Neural cell (in vitro differentiated cells): ENCODE data around the gene GALE.

Experiments
- EP300 ChIP-seq: fragments of 450-650 bp; conservative IDR thresholded peaks from 2 replicates; pipeline ENCODE4 v1.6.1; 2014; ENCODE audit warnings: antibody characterized with exemption, mild to moderate bottlenecking, moderate library complexity; ENCODE audit not compliant: poor library complexity, severe bottlenecking
- EZH2 ChIP-seq: fragments of 200-600, 300-800 bp; shearing (Covaris generic), sonication (generic); IDR thresholded peaks from 2 replicates; pipeline ENCODE4 v1.6.1; 2014; ENCODE audit warnings: antibody characterized with exemption, low read length, borderline replicate concordance, mild to moderate bottlenecking; ENCODE audit not compliant: insufficient read depth, poor library complexity, severe bottlenecking
- POLR2AphosphoS5 ChIP-seq: IDR thresholded peaks from 2 replicates; pipeline ENCODE4 v1.6.1; 2012
- RAD21 ChIP-seq: fragments of 450-650 bp; conservative IDR thresholded peaks from 2 replicates; pipeline ENCODE4 v1.6.1; 2014; ENCODE audit warnings: antibody characterized with exemption, mild to moderate bottlenecking, moderate library complexity
- SMC3 ChIP-seq: fragments of 450-650 bp; conservative IDR thresholded peaks from 2 replicates; pipeline ENCODE4 v1.6.1; 2014; ENCODE audit warnings: antibody characterized with exemption, mild to moderate bottlenecking, moderate library complexity; ENCODE audit not compliant: poor library complexity
- TAF1 ChIP-seq: IDR thresholded peaks from 2 replicates; pipeline ENCODE4 v1.6.1; 2012; ENCODE audit warnings: low read depth
- TF ChIP-seq, protein P1 (sequence below): fragments of 450-650 bp; IDR thresholded peaks from 2 replicates; pipeline ENCODE4 v1.5.1; 2014; ENCODE audit warnings: antibody characterized with exemption, mild to moderate bottlenecking, moderate library complexity; ENCODE audit not compliant: poor library complexity, severe bottlenecking
- TF ChIP-seq, protein P2 (sequence below): IDR thresholded peaks from 2 replicates; pipeline ENCODE4 v1.6.1; 2012; ENCODE audit warnings: borderline replicate concordance

DNA sequence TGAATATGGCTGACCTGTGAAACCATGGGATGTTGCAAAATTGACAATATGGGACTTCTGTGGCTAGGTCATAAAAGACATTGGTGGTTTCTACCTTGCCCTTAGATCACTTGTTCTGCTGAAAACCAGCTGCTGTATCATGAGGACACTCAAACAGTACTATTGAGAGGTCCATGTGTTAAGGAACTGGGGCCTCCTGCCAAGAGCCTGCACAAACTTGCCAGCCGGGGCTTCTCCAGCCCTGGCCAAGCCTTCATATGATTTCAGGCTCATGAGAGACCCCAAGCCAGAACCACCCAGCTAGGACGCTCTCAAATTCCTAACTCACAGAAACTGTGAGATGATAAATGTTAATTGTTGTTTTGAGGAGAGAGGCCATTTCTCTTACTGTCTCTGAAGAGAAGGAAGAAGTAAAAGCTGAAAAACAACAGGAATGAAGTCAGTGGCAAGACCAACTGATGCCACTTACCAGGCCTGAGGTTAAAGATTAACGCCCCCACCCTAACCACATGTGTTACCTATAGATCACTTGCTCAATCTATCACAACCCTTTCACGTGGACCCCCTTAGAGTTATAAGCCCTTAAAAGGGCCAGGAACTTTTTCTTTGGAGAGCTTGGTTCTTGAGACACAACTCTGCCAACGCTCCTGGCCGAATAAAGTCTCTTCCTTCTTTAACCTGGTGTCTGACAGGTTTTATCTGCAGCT lies 26.2 kb downstream of the GALE start:
- TF ChIP-seq, protein P1, sequence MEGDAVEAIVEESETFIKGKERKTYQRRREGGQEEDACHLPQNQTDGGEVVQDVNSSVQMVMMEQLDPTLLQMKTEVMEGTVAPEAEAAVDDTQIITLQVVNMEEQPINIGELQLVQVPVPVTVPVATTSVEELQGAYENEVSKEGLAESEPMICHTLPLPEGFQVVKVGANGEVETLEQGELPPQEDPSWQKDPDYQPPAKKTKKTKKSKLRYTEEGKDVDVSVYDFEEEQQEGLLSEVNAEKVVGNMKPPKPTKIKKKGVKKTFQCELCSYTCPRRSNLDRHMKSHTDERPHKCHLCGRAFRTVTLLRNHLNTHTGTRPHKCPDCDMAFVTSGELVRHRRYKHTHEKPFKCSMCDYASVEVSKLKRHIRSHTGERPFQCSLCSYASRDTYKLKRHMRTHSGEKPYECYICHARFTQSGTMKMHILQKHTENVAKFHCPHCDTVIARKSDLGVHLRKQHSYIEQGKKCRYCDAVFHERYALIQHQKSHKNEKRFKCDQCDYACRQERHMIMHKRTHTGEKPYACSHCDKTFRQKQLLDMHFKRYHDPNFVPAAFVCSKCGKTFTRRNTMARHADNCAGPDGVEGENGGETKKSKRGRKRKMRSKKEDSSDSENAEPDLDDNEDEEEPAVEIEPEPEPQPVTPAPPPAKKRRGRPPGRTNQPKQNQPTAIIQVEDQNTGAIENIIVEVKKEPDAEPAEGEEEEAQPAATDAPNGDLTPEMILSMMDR = no peak
- no peak for TF ChIP-seq EZH2
- TF ChIP-seq EP300 = no peak
- no peak for TF ChIP-seq RAD21
- no peak for TF ChIP-seq TAF1
- no peak for TF ChIP-seq POLR2AphosphoS5
- TF ChIP-seq, protein P2, sequence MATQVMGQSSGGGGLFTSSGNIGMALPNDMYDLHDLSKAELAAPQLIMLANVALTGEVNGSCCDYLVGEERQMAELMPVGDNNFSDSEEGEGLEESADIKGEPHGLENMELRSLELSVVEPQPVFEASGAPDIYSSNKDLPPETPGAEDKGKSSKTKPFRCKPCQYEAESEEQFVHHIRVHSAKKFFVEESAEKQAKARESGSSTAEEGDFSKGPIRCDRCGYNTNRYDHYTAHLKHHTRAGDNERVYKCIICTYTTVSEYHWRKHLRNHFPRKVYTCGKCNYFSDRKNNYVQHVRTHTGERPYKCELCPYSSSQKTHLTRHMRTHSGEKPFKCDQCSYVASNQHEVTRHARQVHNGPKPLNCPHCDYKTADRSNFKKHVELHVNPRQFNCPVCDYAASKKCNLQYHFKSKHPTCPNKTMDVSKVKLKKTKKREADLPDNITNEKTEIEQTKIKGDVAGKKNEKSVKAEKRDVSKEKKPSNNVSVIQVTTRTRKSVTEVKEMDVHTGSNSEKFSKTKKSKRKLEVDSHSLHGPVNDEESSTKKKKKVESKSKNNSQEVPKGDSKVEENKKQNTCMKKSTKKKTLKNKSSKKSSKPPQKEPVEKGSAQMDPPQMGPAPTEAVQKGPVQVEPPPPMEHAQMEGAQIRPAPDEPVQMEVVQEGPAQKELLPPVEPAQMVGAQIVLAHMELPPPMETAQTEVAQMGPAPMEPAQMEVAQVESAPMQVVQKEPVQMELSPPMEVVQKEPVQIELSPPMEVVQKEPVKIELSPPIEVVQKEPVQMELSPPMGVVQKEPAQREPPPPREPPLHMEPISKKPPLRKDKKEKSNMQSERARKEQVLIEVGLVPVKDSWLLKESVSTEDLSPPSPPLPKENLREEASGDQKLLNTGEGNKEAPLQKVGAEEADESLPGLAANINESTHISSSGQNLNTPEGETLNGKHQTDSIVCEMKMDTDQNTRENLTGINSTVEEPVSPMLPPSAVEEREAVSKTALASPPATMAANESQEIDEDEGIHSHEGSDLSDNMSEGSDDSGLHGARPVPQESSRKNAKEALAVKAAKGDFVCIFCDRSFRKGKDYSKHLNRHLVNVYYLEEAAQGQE = no peak
- no peak for TF ChIP-seq SMC3
